Liver (tissue), 3 donors: ENCODE measurements around the gene HORMAD2.

ENCODE experiments used
- SP1 ChIP-seq: IDR thresholded peaks from 2 replicates; pipeline ENCODE4 v1.6.1; 2018; ENCODE audit warnings: antibody characterized with exemption, mild to moderate bottlenecking
- TAF1 ChIP-seq: conservative IDR thresholded peaks from 2 replicates; pipeline ENCODE4 v1.6.1; 2016; ENCODE audit warnings: antibody characterized with exemption, mild to moderate bottlenecking
- YY1 ChIP-seq: IDR thresholded peaks from 2 replicates; pipeline ENCODE4 v1.6.1; 2016; ENCODE audit warnings: antibody characterized with exemption, mild to moderate bottlenecking
- TF ChIP-seq, protein P1 (sequence below): fragments of 150-350 bp; IDR thresholded peaks from 2 replicates; pipeline ENCODE4 v1.5.1; 2017; ENCODE audit warnings: improper control_type of control experiment, low read depth, low read length; ENCODE audit not compliant: missing input control
- donor health status: healthy.
- donor health status: healthy.

DNA sequence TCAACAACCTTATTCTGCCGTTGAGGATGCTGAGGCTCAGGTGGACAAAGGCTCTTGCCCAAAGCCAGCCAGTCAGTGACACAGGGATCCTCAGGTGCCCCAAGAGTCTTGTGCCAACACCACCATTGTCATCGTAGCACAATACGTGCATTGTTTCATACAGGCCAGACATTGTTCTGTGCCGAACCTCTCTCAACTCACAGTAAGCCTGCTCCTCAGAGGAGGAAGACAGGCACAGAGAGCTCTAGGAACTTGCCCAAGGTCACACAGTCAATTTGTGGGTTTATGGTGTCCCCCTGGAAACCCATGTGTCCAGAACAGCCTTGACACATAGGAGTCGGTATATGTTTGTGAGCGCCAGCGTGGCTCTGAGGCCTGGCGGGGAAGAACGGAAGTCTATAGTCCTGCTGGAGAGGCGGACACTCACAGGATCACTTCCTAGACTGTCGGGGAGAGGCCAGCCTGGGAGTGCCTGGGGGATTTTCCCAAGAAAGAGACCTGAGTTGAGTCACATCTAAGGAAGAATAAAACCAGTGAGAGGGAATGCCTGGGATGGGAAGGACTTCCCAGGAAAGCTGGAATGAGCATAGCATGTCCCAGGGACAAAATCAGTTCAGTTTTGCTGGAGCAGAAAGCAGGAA, 146.0 kb downstream of the HORMAD2 start:
- TF ChIP-seq, protein P1, sequence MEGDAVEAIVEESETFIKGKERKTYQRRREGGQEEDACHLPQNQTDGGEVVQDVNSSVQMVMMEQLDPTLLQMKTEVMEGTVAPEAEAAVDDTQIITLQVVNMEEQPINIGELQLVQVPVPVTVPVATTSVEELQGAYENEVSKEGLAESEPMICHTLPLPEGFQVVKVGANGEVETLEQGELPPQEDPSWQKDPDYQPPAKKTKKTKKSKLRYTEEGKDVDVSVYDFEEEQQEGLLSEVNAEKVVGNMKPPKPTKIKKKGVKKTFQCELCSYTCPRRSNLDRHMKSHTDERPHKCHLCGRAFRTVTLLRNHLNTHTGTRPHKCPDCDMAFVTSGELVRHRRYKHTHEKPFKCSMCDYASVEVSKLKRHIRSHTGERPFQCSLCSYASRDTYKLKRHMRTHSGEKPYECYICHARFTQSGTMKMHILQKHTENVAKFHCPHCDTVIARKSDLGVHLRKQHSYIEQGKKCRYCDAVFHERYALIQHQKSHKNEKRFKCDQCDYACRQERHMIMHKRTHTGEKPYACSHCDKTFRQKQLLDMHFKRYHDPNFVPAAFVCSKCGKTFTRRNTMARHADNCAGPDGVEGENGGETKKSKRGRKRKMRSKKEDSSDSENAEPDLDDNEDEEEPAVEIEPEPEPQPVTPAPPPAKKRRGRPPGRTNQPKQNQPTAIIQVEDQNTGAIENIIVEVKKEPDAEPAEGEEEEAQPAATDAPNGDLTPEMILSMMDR = no peak
- TF ChIP-seq SP1 (no peak), TAF1 (no peak), YY1 (no peak)
